B cell (primary cell): Measurements from ENCODE around the gene EGFLAM.

Source experiments
- EZH2 ChIP-seq: IDR thresholded peaks from 2 replicates; pipeline ENCODE4 v1.6.1; 2012; ENCODE audit warnings: borderline replicate concordance, low read depth, mild to moderate bottlenecking, moderate library complexity, low read length; ENCODE audit not compliant: insufficient read depth, poor library complexity, severe bottlenecking
- TF ChIP-seq, protein P1 (sequence below): fragments of 200-600 bp; IDR thresholded peaks from one replicate; pipeline ENCODE4 v1.8.0; 2022; ENCODE audit warnings: antibody characterized with exemption, mild to moderate bottlenecking

DNA sequence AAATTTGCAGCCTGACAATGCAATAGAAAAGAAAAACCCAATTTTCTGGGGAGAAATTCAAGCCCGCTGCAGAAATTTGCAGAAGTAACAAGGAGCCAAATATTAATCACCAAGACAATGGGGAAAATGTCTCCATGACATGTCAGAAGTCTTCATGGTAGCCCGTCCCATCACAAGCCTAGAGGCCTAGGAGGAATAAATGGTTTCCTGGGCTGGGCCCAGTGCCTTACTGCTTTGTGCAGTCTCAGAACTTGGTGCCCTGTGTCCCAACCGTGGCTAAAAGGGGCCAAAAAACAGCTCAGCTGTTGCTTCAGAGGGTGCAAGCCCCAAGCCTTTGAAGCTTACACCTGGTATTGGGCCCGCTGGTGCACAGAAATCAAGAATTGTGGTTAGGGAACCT is 23.6 kb upstream of the EGFLAM start:
- TF ChIP-seq, protein P1, sequence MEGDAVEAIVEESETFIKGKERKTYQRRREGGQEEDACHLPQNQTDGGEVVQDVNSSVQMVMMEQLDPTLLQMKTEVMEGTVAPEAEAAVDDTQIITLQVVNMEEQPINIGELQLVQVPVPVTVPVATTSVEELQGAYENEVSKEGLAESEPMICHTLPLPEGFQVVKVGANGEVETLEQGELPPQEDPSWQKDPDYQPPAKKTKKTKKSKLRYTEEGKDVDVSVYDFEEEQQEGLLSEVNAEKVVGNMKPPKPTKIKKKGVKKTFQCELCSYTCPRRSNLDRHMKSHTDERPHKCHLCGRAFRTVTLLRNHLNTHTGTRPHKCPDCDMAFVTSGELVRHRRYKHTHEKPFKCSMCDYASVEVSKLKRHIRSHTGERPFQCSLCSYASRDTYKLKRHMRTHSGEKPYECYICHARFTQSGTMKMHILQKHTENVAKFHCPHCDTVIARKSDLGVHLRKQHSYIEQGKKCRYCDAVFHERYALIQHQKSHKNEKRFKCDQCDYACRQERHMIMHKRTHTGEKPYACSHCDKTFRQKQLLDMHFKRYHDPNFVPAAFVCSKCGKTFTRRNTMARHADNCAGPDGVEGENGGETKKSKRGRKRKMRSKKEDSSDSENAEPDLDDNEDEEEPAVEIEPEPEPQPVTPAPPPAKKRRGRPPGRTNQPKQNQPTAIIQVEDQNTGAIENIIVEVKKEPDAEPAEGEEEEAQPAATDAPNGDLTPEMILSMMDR, result no peak
- no peak for TF ChIP-seq EZH2
